Gastroesophageal sphincter (tissue), 4 donors: ENCODE data around the gene ERMP1. TPM values are rescaled to one million over a fixed set of nuclear protein-coding genes. Genes with fewer than 3 reads are reported as not detected.

ENCODE experiments used
- ATAC-seq: fragments of 150-250 bp; one replicate; pipeline ENCODE4 v1.9.1; 2016; ENCODE audit warnings: mild to moderate bottlenecking, moderate library complexity
- H3K27ac ChIP-seq, 4 donors: fragments of 200-600 bp; sonication (generic) in 3 of 4; 1 replicate in 3 of 4; 2 replicates in 1 of 4; pipeline ENCODE4 v1.5.1; 2016 to 2019
- H3K27me3 ChIP-seq: fragments of 200-600 bp; sonication (generic); one replicate; pipeline ENCODE4 v1.5.1; 2019
- H3K36me3 ChIP-seq, 2 donors: fragments of 200-600 bp; sonication (generic); one replicate each; pipeline ENCODE4 v1.5.1; 2019; ENCODE audit warnings: control low read depth in 1 of 2
- H3K4me1 ChIP-seq, 3 donors: fragments of 200-600 bp; sonication (generic); 1 replicate in 2 of 3; 2 replicates in 1 of 3; pipeline ENCODE4 v1.5.1; 2016 to 2019; ENCODE audit warnings: control low read depth in 2 of 3
- H3K4me3 ChIP-seq, 2 donors: fragments of 200-600 bp; sonication (generic); one replicate each; pipeline ENCODE4 v1.5.1; 2019; ENCODE audit warnings: mild to moderate bottlenecking in 1 of 2, moderate library complexity in 1 of 2
- H3K9me3 ChIP-seq, 3 donors: fragments of 200-600 bp; sonication (generic); one replicate each; pipeline ENCODE4 v1.5.1; 2017 to 2019; ENCODE audit warnings: control low read depth in 2 of 3
- CTCF ChIP-seq, 4 experiments: fragments of 200-600 bp in 2 of 4; fragments of 450-650 bp in 2 of 4; sonication (generic) in 1 of 4; IDR thresholded peaks; one replicate each; pipeline ENCODE4 v1.5.1; 2017 to 2019; ENCODE audit warnings: antibody characterized with exemption in 4 of 4, mild to moderate bottlenecking in 2 of 4, moderate library complexity in 2 of 4
- EP300 ChIP-seq: sonication (generic); formaldehyde crosslinking; IDR thresholded peaks from one replicate; pipeline ENCODE4 v1.6.1; 2017; ENCODE audit warnings: antibody characterized with exemption, mild to moderate bottlenecking
- POLR2A ChIP-seq, 2 donors: fragments of 450-650 bp; IDR thresholded peaks; one replicate each; pipeline ENCODE4 v1.6.1; 2017; ENCODE audit warnings: antibody characterized with exemption in 2 of 2, mild to moderate bottlenecking in 2 of 2, moderate library complexity in 1 of 2
- POLR2AphosphoS5 ChIP-seq: sonication (generic); formaldehyde crosslinking; IDR thresholded peaks from one replicate; pipeline ENCODE4 v1.6.1; 2017; ENCODE audit warnings: antibody characterized with exemption
- WGBS, 2 donors: methylation state at CpG; one replicate each; pipeline ENCODE4 v1.1.5; 2018; ENCODE audit warnings: low coverage in 1 of 2; 5-methylcytosine and 5-hydroxymethylcytosine counted together
- total RNA-seq, 4 donors: library from RNA; depleted of rRNA; stranded (reverse); fragments of >200 nt; gene quantifications; one replicate each; pipeline ENCODE4 v1.1.0, GENCODE V29; 2016

ERMP1 gene
- total RNA-seq, 4 donors from 2014 or later = 6.6 to 12.2 (median 11.7) TPM

- Histone ChIP-seq H3K4me3 (no peak overlapping the region), H3K9me3 (no peaks in the 10 kb centered on the region), H3K27me3 (no peaks in the 10 kb centered on the region), H3K4me1 (peaks cover 0 to 5% (median 4%) of the 10 kb centered on the region in 3 donors), H3K27ac (no peak overlapping the region), H3K36me3 (peaks cover 6 to 100% of the 10 kb centered on the region in 2 donors)
- 85 to 100% methylated on average over 3 to 5 of the region's 5 CpGs for WGBS, 2 donors
- ATAC-seq = no peak
- no peak for TF ChIP-seq CTCF (IDR thresholded peaks at IDR 0.05)
- no peak for TF ChIP-seq EP300
- no peak for TF ChIP-seq POLR2AphosphoS5
Measured at GRCh38 chr9:5767968-5768932, 64.7 kb downstream of the ERMP1 start.

- H3K4me1 ChIP-seq = peaks cover 0 to 4% (median 4%) of the 10 kb centered on the region in 3 donors
- no peak overlapping the region for H3K4me3 ChIP-seq
- no peak for ATAC-seq
- no peak for TF ChIP-seq EP300
- TF ChIP-seq CTCF (IDR thresholded peaks at IDR 0.05) = no peak
- TF ChIP-seq POLR2A (IDR thresholded peaks at IDR 0.05) = no peak
- TF ChIP-seq POLR2AphosphoS5 = no peak
- no peaks in the 10 kb centered on the region for H3K27me3 ChIP-seq
- peaks cover 6 to 92% of the 10 kb centered on the region in 2 donors for H3K36me3 ChIP-seq
- H3K9me3 ChIP-seq = no peaks in the 10 kb centered on the region
- WGBS, 2 donors = 50 to 77% methylated on average over 1 of the region's 1 CpG
- no peak overlapping the region for H3K27ac ChIP-seq
Measured at GRCh38 chr9:5764130-5764868, 68.6 kb downstream of the ERMP1 start.

- TF ChIP-seq POLR2A (IDR thresholded peaks at IDR 0.05) (no peak), POLR2AphosphoS5 (no peak), CTCF (IDR thresholded peaks at IDR 0.05) (no peak), EP300 (no peak)
- WGBS, 2 donors = 69 to 85% methylated on average over 4 of the region's 4 CpGs
- Histone ChIP-seq H3K27me3 (no peaks in the 10 kb centered on the region), H3K9me3 (no peaks in the 10 kb centered on the region), H3K27ac (no peak overlapping the region), H3K4me3 (no peak overlapping the region), H3K4me1 (no peaks in the 10 kb centered on the region), H3K36me3 (peaks cover 6 to 92% of the 10 kb centered on the region in 2 donors)
- ATAC-seq = no peak
Measured at GRCh38 chr9:5762421-5762820, 70.5 kb downstream of the ERMP1 start.

- no peaks in the 10 kb centered on the region for H3K9me3 ChIP-seq
- H3K4me1 ChIP-seq = no peaks in the 10 kb centered on the region
- 69 to 79% methylated on average over 1 of the region's 1 CpG for WGBS, 2 donors
- no peak overlapping the region for H3K4me3 ChIP-seq
- ATAC-seq = no peak
- no peaks in the 10 kb centered on the region for H3K27me3 ChIP-seq
- no peak overlapping the region for H3K27ac ChIP-seq
- H3K36me3 ChIP-seq = peaks cover 6 to 86% of the 10 kb centered on the region in 2 donors
- no peak for TF ChIP-seq POLR2A (IDR thresholded peaks at IDR 0.05)
- TF ChIP-seq EP300 = no peak
- no peak for TF ChIP-seq POLR2AphosphoS5
- TF ChIP-seq CTCF (IDR thresholded peaks at IDR 0.05) = no peak
Measured at GRCh38 chr9:5760338-5760737, 72.6 kb downstream of the ERMP1 start.
